ENCODE data around the gene HOXD12.

Gene HOXD12

GRCh38 chr2:176107731-176108181 is 8.2 kb downstream of the HOXD12 start:
- DNase-seq = no peak

- DNase-seq = no peak
Measured at GRCh38 chr2:176109192-176109901, 9.8 kb downstream of the HOXD12 start.

DNA sequence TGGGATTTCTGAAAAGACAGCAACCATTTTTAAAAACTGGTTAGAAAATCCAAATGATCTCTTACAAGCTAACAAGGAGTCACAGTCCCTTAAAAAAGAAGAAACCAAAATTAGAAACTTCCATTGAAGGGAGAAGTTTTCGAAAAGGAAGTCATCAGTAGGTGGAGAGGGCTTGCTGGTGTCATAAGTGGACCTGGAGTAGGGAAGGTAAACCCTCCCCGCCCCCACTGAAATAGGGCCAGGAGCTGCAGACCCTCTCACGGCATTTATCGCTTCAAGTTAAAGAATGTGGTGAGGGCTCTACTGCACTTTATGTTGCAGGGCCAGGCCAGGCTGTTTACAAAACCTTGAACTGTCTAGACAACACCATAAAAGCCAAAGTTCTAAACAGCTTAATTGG is 10.4 kb downstream of the HOXD12 start:
- DNase-seq = no peak

- DNase-seq = no peak
Measured at GRCh38 chr2:176110415-176111308, 11.1 kb downstream of the HOXD12 start.

DNA sequence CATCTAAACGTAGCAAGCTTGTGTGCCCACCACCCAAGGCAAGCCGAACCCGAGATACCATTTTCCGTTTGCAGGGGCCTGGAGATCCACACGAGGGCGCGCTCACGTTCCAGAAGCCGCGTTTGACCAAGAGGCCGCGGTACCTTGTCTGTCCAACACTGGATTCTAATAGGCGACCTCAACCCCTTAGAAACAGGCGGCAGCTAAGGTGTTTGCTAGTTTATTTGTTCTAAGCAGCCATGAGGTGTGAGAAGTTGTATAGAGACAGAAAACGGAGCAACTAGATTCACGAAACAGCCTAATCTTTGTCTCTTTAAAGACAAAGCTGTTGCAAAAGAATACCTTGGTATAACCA is 11.7 kb downstream of the HOXD12 start:
- no peak for DNase-seq

GRCh38 chr2:176111846-176112374 is 12.3 kb downstream of the HOXD12 start:
- DNase-seq = no peak

GRCh38 chr2:176112375-176113302 is 13.0 kb downstream of the HOXD12 start:
- DNase-seq = no peak

DNA sequence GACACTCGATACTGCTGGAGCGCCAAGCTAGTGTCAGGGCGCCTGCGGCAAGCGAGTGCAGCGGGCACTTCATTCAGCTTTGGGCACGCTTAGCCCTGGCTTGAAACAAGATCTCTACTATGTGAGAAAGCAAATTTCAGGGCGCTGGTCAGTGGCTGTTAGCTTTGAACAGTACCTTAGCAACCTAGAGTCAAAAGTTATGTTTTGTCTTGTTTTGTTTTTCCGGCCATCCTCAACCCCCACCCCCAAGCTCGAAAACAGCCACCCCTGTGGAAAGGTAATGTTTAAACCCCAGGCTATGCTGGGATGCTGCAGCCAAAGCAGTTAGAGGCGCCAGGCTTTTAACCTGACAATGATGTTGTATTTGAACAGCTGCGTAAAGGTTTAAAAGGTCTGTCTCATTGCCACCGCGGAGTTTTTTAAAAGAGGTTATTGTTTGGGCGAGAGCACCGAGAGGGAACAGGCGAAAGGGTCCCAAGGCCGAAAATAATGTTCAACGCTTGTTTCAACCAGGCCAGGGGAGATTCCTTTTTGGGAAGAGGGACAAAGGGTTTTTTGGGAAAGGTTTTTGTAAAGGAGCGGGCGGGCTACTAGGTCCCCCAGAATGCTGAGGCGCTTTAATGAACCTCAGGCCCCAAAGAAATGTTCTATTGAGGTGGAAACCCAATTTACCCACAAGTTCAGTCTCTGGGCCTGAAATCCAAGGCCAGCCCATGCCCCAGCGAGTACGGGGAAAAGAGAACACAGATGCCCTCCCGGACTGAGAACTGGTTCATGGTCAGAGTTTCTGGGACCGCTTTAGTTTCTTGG is 14.7 kb downstream of the HOXD12 start:
- DNase-seq = no peak

GRCh38 chr2:176114930-176115625 is 15.5 kb downstream of the HOXD12 start:
- no peak for DNase-seq

DNA sequence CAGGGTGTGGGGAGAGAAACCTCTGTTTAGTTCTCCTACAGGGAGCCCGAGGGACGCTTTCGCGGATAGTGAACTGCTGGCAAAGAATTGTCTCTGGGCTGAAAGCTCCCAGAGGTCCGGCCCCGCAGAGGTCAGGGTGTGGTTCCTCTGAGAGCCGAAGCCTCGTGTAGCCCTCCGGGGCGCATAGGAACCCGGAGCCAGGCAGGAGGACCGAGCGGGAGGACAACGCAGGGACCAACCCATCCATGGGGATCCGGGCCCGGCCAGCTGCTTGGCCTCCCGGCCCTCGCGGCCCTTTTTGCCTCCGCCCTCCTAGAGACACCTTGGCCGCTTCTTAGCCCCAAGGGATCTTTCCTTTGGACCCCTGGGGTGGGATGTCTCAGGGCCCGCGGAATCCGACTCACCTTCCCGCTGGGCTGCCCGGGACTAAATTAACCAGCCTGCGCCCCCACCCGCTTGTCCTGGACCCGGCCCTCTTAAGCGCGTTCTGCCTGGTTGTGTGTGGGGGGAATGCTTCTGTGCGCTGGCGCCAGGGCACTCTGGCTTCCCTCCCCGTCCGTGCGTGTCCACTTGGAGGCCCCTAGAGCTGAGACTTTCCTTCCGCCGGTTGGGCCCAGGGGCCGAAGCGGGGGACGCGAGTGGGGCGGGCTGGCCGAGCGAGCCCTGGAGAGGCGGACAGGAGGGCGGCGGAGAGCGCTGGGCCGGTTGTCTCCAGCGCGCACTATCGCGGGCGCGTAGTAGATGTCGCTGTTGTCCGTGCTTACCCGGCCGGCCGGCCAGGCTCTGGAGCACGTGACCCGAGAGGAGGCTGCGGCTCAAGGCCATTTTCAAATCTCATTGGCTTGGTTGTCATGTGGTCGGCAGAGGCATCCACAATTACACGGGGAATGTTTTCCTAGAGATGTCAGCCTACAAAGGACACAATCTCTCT is 16.6 kb downstream of the HOXD12 start, which contains the start of gene HOXD10:
HOXD10 (plus strand) TSS at position 896 of the 931 bp plus-strand sequence. CDS start 56 bp downstream, outside the sequence.
- DNase-seq = no peak

- DNase-seq = no peak
Measured at GRCh38 chr2:176117162-176117822, 17.7 kb downstream of the HOXD12 start.

DNA sequence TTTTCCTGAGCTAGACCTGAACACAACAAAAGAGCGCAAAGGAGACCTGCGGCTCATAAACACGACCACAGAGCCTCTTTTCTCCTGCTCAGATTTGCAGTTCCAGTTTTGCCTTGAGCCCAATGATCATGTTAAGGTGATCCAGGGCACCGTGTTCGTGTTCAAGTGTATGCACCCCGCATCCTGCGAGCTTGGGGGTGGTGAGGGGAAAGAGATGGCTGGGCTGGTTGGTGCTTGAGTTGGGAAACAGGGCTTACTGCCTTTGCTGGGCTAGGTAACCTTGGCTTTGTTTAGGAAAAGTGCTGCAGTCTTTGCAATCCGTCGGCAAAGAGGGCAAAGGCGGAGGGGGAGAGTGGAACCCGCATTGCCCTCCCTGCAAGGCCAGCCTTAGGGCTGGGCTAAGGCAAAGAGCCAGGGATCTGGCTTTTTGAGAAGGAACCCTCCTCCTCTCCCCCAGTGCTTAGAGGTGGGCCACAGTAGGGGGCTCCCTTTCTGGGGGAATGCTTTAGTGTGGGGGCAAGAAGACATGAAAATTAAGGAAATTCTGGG is 18.3 kb downstream of the HOXD12 start:
- DNase-seq = no peak

DNA sequence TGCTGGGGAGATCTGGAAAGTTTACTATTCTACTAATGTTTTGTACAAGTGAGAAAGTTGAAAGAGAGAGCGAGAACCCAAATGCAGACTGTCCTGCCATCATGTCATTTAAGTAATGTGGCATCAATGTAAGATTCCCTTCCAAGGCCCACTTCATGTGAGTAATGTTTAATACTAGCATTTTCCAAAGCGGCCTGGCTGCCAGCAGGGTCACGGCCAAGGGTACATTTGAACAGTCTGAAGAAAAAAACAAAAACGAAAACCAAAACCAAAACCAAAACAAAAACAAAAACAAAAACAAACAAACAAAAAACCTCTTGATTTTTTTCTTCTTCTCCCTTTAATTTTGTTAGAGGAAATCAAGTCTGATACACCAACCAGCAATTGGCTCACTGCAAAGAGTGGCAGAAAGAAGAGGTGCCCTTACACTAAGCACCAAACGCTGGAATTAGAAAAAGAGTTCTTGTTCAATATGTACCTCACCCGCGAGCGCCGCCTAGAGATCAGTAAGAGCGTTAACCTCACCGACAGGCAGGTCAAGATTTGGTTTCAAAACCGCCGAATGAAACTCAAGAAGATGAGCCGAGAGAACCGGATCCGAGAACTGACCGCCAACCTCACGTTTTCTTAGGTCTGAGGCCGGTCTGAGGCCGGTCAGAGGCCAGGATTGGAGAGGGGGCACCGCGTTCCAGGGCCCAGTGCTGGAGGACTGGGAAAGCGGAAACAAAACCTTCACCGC is 19.2 kb downstream of the HOXD12 start:
- peak in 1 of 2 experiments; percentile 23 for DNase-seq

GRCh38 chr2:176120364-176121189 is 21.0 kb downstream of the HOXD12 start:
- no peak for DNase-seq

- DNase-seq = no peak
Measured at GRCh38 chr2:176121190-176122051, 21.8 kb downstream of the HOXD12 start.

DNA sequence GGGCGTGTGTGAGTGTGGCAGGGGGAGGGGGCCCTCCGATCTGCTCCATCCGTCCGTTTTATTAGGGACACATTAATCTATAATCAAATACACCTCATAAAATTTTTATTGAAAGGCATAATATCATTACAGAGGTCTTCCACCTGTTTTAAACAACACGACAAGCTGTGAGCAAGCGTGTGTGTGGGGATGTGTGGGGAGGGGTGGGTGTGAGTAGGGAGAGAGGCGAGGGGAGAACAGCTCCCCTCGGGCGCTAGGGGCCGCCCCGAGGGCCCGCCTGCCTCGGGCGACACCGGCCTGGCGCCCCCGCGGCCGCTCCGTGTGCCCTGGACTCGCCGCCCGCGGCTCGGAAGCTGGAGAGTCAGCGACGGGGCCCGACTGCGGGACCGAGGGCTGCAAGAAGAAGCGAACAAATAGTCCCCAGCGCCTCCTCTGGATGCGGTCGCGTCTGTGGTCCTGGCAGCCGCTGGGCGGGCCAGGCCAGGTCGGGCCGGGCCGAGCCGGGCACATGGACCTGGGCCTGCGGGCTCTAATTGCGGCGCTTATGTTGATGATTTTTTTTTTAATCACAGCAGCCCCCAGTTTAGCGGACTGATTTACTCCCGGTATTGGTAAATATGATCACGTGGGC is 22.6 kb downstream of the HOXD12 start:
- no peak for DNase-seq
